Subcutaneous adipose tissue (tissue), 4 donors: ENCODE measurements around the gene HTRA3. TPM values are rescaled to one million over a fixed set of nuclear protein-coding genes. Genes with fewer than 3 reads are reported as not detected.

Experiments
- total RNA-seq, 4 donors: library from RNA; depleted of rRNA; stranded (reverse); fragments of >200 nt; gene quantifications; one replicate each; pipeline ENCODE4 v1.1.0, GENCODE V29; 2016
- TF ChIP-seq, protein P1 (sequence below): fragments of 450-650 bp; IDR thresholded peaks from one replicate; pipeline ENCODE4 v1.5.1; 2016; ENCODE audit warnings: low read depth, mild to moderate bottlenecking, control low read depth, antibody characterized with exemption, moderate library complexity

The HTRA3 gene
- total RNA-seq, 4 donors from 2014 or later: 40.7 to 65.9 (median 56.9) TPM

DNA sequence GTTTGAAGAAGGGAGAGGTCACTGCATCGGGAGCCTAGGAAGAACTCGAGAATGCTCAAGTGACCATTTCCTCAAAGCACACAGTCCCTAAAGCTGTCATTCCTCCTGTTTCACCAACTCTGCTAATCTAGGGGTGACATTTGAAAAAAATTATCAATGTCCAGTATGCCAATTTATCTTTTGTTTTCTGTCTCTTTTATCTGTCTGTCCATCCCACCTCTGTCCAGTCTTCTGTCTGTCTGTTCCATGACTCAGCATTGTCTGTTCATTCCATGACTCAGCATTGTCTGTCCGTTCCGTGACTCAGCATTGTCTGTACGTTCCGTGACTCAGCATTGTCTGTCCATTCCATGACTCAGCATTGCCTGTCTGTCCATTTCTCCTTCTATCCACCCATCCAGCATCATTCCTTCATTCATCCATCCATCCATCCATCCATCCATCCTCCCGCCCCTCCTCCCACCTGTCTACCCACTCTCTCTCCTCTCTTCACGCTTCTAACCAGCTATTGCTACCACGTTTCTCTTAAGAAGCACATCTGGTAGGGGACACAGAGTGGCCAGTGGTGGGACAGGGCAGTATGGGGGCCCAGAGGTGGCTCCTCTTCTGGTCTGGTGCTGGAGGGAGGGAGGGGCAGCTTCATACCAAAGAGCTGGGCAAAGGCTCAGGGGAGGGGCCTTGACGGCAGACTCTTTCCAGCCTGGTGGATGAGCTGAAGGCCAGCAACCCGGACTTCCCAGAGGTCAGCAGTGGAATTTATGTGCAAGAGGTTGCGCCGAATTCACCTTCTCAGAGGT lies 34.1 kb downstream of the HTRA3 start:
- TF ChIP-seq, protein P1, sequence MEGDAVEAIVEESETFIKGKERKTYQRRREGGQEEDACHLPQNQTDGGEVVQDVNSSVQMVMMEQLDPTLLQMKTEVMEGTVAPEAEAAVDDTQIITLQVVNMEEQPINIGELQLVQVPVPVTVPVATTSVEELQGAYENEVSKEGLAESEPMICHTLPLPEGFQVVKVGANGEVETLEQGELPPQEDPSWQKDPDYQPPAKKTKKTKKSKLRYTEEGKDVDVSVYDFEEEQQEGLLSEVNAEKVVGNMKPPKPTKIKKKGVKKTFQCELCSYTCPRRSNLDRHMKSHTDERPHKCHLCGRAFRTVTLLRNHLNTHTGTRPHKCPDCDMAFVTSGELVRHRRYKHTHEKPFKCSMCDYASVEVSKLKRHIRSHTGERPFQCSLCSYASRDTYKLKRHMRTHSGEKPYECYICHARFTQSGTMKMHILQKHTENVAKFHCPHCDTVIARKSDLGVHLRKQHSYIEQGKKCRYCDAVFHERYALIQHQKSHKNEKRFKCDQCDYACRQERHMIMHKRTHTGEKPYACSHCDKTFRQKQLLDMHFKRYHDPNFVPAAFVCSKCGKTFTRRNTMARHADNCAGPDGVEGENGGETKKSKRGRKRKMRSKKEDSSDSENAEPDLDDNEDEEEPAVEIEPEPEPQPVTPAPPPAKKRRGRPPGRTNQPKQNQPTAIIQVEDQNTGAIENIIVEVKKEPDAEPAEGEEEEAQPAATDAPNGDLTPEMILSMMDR: no peak

DNA sequence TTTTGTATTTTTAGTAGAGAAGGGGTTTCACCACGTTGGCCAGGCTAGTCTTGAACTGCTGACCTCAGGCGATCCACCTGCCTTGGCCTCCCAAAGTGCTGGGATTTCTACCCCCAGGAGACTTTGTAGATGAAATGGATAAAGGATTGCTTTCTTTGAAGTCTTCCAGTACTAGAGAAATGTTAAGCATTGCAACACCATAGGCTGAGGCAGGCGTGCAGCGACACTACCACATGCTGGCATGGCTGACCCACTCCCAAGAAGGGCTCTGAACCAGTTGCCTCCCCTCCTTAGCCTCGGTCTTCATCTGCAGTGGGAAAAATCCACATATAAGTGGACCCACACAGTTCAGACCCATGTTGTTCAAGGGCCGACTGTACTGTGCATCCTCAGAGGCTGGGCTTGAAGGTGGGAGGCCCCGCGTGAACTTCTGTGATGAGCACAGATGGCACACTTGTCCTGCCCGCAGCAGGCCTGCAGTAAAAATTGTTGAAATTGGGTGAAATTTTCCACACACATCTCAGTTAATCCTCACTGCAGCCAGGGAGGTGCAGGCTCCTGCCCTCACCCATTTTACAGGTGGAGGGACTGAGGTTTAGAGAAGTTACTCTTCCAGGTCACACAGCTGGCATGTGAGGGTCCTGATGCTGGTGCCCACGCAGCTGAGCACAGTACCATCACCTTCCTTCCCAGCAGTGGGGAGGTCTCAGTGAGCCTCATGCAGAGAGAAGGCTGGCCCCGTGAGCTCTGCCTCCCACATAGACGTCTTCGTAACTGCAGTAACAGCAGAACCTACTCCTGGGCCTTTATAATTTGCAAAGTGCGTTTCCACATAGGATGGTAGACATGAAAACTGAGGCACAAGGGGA lies 35.5 kb downstream of the HTRA3 start:
- TF ChIP-seq, protein P1: no peak

DNA sequence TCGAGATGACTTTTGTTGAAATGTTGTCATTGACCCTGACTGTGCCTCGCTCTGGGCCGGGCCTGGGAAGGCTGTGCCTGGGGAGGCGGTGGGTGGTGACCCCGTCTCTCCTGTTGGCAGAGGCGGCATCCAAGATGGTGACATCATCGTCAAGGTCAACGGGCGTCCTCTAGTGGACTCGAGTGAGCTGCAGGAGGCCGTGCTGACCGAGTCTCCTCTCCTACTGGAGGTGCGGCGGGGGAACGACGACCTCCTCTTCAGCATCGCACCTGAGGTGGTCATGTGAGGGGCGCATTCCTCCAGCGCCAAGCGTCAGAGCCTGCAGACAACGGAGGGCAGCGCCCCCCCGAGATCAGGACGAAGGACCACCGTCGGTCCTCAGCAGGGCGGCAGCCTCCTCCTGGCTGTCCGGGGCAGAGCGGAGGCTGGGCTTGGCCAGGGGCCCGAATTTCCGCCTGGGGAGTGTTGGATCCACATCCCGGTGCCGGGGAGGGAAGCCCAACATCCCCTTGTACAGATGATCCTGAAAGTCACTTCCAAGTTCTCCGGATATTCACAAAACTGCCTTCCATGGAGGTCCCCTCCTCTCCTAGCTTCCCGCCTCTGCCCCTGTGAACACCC lies 36.4 kb downstream of the HTRA3 start:
- TF ChIP-seq, protein P1: no peak

DNA sequence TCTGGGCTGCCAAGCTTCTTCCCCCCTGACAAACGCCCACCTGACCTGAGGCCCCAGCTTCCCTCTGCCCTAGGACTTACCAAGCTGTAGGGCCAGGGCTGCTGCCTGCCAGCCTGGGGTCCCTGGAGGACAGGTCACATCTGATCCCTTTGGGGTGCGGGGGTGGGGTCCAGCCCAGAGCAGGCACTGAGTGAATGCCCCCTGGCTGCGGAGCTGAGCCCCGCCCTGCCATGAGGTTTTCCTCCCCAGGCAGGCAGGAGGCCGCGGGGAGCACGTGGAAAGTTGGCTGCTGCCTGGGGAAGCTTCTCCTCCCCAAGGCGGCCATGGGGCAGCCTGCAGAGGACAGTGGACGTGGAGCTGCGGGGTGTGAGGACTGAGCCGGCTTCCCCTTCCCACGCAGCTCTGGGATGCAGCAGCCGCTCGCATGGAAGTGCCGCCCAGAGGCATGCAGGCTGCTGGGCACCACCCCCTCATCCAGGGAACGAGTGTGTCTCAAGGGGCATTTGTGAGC lies 37.0 kb downstream of the HTRA3 start:
- TF ChIP-seq, protein P1: no peak

DNA sequence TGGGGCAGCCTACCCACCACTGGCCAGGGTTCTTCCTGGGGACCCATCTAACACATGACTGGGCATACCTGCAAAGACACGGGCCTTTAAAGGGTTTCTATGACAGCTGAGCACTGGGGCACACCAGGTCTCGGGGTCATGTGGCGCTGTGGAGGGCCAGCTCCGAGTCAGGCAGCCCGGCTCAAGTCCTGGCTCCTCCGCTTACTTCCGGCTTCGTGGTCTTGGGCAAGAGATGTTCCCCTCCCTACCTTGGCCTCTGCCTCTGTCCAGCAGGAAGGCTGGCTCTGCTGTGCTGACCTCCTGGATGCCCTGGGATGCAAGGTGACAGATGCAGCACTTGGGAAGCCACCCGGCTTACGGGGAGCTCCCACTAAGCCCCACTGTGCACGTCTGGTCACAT lies 37.6 kb downstream of the HTRA3 start:
- TF ChIP-seq, protein P1: no peak

DNA sequence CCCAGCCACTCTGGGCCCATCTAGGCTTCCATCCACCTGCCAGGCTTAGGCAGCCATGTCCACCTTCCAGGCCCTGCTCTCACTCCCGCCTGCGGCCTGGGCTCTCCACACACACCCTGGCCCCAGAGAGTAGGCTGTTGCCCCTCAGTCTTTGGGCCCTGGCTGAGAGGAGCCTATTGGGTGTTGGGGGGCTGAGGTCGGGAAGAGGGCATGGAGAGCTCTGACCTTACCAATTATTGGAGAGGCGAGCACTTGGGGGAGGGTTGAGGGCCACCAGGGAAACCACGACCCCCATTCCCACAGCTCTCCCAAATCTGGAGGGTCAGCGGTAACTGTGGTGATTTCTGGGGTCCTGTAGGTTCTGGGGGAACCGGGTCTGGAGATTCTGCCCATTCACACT lies 38.2 kb downstream of the HTRA3 start:
- TF ChIP-seq, protein P1: no peak
